GM21786 (cell line): ENCODE results near the gene ARHGEF11.

Experiments
- ATAC-seq: cut with Tn5 transposase; IDR thresholded peaks from one replicate; pipeline ENCODE4 v1.9.1; 2021; ENCODE audit not compliant: unreplicated experiment

Gene ARHGEF11

GRCh38 chr1:157004327-157004726, 41.2 kb downstream of the ARHGEF11 start:
- no peak for ATAC-seq

GRCh38 chr1:157001304-157001703, 44.2 kb downstream of the ARHGEF11 start:
- no peak for ATAC-seq

GRCh38 chr1:157000686-157001085, 44.9 kb downstream of the ARHGEF11 start:
- ATAC-seq: no peak

DNA sequence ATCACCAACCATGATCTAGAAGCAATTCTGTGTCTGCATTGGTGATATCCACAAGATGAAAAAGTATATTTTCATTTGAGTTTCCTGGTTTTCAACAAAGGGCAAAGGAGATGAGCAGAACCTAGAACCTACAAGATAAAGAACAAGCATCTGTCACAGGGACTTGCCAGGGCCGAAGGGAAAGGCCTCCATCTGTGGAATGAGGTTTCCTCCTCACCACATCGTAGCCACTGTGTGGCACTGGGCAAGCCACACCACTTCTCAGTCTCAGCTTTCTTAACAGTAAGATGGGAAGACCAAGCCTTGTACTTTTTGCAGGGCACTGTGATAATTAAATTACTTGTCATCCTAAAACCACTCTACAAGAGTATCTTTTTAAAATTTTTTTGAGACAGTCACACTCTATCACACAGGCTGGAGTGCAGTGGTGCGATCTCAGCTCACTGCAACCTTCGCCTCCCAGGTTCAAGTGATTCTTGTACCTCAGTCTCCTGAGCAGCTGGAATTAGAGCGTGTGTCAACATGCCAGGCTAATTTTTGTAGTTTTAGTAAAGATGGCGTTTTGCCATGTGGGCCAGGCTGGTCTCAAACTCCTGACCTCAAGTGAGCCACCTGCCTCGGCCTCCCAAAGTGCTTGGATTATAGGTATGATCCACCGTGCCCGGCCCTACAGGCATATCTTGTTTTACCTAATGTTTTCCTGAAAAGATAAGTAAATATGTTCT, 45.8 kb downstream of the ARHGEF11 start:
- no peak for ATAC-seq

- ATAC-seq: no peak
These were observed 46.6 kb downstream of the ARHGEF11 start for GRCh38 chr1:156998840-156999500.

GRCh38 chr1:156998301-156998700, 47.2 kb downstream of the ARHGEF11 start:
- ATAC-seq: no peak

GRCh38 chr1:156995412-156995811, 50.1 kb downstream of the ARHGEF11 start:
- ATAC-seq: no peak

DNA sequence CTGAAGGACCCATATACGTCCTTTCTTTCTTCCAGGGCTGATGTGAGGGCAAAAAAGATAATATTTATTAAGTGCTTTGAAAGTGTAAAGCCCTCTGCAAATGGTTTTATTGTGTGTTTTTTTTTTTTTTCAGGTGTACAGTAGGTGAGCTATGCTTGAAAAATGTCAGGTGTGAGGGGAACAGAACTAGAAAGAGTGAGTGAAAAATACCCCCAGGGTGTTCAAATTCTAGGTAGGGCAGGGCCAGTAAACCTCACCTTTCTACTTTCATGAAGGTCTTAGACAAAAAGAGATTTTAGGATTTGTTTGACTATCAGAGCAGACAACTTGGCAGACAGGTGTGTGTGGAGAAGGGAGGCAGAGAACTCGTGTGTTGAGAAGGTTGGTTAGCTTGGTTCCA, 51.3 kb downstream of the ARHGEF11 start:
- ATAC-seq: no peak

DNA sequence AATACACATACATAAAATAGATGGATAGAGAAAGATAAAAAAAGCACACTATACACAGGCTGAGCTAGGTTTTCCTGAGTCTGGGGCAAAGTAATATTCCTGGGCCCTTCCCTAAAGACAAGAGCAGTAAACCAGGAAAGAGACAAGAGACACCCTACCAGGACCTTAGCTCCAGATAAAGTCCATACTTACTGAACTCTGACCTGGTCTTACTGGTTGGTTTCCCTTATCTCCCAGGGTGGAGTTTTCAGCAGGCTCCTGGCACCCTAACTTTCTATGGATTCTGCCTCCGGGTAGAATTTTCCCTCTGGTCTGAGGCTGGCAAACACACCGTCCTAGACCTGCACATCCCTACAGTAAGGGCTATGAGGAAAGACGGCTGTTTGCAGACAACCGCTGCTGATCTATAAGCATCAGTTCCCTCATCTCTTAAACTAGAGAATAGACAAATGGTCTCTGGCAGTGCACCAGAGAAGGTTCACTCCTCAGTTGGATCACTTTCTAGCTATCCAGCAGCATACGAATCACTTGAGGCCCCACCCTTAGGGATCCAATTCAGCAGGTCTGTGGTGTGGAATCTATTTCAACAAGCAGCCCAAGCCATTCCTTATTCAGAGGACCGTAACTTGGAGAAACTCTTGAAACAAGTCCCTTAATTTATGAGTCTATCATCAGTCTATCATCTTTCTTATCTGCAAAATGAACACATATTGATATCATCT, 52.0 kb downstream of the ARHGEF11 start:
- no peak for ATAC-seq

GRCh38 chr1:156992215-156992614, 53.3 kb downstream of the ARHGEF11 start:
- ATAC-seq: no peak

GRCh38 chr1:156987715-156988114, 57.8 kb downstream of the ARHGEF11 start:
- ATAC-seq: no peak

GRCh38 chr1:156980551-156980950, 65.0 kb downstream of the ARHGEF11 start:
- no peak for ATAC-seq

DNA sequence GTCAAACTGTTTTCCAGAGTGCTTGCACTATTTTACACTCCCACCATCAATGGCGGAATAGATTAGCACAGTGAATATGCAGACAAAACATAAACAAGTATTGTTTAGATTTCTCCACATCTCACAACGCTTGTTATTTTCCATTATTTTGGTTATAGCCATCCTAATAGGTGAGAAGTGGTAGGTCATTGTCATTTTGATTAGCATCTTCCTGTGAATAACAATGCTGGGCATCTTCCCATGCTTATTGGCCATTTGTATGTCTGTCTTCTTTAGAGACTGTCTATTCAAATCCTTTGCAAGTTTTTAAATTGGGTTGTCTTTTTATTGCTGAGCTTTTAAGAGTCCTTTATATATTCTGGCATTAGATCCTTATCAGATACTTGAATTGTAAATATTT, 70.5 kb downstream of the ARHGEF11 start:
- no peak for ATAC-seq

- no peak for ATAC-seq
These were observed 72.1 kb downstream of the ARHGEF11 start for GRCh38 chr1:156973417-156973816.

- no peak for ATAC-seq
These were observed 75.5 kb downstream of the ARHGEF11 start for GRCh38 chr1:156970017-156970416.

- ATAC-seq: no peak
These were observed 76.0 kb downstream of the ARHGEF11 start for GRCh38 chr1:156969496-156969895.

DNA sequence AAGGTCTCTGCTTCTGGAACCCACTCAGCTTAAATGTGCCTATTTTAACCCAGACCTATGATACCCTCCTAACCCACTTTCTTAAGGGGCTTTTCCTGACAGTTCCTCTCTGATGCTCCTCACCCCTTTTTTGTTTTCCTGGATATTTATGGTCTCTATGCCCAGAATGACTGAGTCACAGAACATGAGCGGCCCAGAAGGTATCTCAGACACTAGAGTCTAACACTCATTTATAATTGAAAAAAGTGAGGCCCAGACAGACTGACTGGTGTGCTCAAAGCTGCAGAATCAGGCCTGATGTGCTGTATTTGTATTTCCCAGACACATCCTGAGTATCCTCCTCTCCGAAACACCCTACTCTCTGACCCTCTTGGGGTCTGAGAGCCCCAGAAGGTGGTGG, 81.1 kb downstream of the ARHGEF11 start:
- ATAC-seq: no peak

- no peak for ATAC-seq
These were observed 81.9 kb downstream of the ARHGEF11 start for GRCh38 chr1:156963621-156964020.

- ATAC-seq: no peak
These were observed 83.8 kb downstream of the ARHGEF11 start for GRCh38 chr1:156961709-156962108.

DNA sequence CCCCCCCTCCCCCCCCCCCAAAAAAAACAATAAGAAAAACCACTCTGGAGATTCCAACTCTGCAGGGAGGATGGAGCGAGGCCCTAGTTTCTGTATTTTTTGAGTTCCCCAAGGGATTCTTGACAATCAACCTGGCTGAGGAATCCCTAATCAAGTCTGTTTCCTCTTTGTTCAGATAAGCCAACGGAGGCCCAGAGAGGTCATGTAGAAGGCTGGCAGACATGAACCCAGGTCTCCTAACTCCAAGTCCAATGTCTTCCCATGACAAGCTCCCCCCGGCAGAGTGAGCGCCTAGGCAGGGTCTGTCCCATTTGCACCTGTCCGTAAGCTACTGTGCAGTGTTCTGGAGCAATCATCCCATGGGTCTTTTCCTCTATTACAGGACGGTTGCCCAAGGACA, 85.6 kb downstream of the ARHGEF11 start:
- ATAC-seq: no peak

DNA sequence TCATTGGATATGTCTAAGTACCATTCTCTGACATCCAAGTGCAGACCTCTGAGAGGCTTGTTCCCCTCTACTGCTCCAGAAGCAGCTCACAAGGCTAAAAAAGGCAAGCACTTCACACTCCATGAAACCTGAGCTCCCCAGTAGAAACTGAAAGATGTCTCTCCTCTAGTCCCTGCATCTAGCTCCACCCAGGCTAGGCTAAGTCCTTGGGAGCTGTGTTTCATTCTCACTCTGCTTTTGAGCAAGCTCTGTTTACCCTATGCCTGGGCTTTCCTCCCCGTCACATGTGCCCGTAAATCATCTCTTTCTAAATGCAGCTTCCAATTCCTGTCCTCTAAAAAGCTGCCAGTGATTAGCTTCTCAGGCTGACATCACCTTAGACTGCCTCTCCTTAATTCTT, 86.1 kb downstream of the ARHGEF11 start:
- ATAC-seq: no peak

DNA sequence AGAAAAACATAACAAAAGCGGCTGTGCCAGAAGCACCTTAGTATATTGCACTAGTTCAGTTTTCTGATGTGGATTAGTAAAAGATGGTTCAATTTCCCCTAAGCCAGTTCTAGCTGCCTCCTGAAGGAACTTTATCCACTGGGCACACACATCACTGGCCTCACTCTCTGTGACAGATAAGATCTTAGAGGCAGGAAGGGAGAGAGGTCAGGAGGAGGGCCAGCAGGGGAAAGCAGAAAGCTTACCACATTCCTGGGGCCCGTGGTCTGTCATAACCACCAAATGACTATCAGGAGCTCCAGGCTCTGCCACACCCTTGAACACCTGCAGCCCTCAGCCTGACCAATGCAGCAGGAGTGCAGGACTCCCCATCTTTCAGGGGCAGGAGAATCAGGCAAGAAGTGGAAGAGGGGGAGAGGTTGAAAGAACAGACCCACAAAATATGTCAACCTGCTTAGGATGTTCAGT, 87.3 kb downstream of the ARHGEF11 start:
- ATAC-seq: no peak
